Eye (tissue), 1 donor: ENCODE results near the gene SCYGR7.
"Not testable (repeated sequence)": the region's sequence is repeated elsewhere in the genome, so short reads cannot be mapped to it uniquely, and the experiment has no call there.

Experiments
- DNase-seq: peaks from one replicate; pipeline ENCODE4 v3.0.0-alpha.2; 2015

The SCYGR7 gene

GRCh38 chr2:227728035-227728434 lies at the start of gene SCYGR7:
Gene SCYGR7, plus strand, starts transcription at chr2:227728335. Its CDS starts 0 bp downstream, at chr2:227728335.
- DNase-seq: no peak

GRCh38 chr2:227684258-227684657 lies 43.9 kb upstream of the SCYGR7 start:
- no peak for DNase-seq

- DNase-seq: no peak
These were observed 40.9 kb upstream of the SCYGR7 start for GRCh38 chr2:227687189-227687588.

GRCh38 chr2:227696990-227697679 lies 31.0 kb upstream of the SCYGR7 start:
- DNase-seq: no peak

DNA sequence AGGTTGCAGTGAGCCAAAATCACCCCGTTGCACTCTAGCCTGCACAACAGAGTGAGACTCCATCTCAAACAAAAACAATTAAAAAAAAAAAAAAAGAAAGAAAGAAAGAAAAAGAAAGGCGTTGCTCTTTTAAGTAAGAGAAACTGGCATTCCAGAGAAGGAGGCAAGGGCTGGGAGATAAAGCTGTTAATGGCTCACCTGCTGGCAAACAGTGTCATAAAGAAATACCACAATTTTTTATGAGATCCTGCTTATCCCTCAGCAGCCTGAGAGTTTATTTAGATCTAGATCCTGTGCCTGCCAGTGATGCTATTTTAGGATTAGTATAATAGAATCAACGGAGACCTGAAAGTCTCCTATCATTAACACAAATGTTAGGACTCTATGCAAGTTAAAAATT lies 26.6 kb upstream of the SCYGR7 start:
- DNase-seq: no peak

- peak; percentile 14 for DNase-seq
These were observed 24.8 kb upstream of the SCYGR7 start for GRCh38 chr2:227703280-227703732.

DNA sequence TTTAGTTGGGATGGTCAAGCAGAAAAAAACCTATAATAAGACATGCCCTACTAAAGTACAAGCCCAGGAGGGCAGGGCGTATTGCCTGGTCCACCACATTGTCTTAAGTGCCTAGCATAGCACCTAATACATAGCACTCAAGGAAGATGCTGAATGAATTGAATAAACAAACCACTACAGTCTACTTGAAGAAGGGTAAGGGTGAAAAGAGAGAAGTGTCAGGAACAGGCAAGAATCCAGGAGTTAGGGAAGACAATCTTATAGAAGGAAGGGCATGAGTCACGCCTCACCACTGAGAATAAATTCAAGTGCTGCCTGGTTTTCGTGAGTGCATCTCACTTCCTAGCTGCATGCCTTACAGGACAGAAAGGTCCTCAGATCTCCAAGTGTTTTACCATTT lies 24.2 kb upstream of the SCYGR7 start:
- no peak for DNase-seq

DNA sequence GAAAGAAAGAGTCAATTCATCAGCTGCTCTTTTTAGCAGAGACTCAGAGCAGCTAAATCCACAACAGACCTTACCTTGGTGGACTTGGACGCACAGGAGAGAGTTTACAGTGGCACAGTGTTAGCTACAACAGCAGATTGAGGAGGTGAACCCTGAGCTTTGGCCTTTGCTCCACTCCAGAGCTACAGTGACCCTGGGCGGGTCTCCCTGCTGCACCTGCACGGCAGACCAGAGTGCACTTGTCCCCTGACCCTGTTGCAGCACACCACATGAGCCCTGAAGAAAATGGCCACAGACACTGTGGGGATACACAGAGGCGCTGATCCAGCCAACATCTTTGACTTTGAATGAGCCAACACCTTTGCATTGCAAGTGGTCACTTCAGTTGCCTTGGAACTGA lies 21.3 kb upstream of the SCYGR7 start:
- DNase-seq: no peak

GRCh38 chr2:227707390-227707789 lies 20.7 kb upstream of the SCYGR7 start:
- DNase-seq: no peak

- no peak for DNase-seq
These were observed 17.1 kb upstream of the SCYGR7 start for GRCh38 chr2:227710986-227711385.

DNA sequence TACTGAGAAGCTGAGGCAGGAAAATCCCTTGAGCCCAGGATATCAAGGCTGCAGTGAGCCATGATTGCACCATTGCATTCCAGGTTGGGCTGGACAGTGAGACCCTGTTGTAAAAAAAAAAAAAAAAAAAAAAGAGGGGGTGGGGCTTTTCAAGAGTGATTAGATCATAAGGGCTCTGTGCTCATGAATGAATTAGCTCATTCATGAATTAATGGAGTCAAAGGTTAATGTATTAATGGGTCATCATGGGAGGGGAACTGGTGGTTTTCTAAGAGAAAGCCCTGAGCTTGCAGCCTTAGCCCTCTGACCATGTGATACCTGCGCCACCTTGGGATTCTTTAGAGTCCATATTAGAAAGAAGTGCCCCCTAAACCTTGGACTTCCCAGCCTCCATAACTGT lies 14.8 kb upstream of the SCYGR7 start:
- no peak for DNase-seq

GRCh38 chr2:227716501-227716900 lies 11.6 kb upstream of the SCYGR7 start:
- no peak for DNase-seq

DNA sequence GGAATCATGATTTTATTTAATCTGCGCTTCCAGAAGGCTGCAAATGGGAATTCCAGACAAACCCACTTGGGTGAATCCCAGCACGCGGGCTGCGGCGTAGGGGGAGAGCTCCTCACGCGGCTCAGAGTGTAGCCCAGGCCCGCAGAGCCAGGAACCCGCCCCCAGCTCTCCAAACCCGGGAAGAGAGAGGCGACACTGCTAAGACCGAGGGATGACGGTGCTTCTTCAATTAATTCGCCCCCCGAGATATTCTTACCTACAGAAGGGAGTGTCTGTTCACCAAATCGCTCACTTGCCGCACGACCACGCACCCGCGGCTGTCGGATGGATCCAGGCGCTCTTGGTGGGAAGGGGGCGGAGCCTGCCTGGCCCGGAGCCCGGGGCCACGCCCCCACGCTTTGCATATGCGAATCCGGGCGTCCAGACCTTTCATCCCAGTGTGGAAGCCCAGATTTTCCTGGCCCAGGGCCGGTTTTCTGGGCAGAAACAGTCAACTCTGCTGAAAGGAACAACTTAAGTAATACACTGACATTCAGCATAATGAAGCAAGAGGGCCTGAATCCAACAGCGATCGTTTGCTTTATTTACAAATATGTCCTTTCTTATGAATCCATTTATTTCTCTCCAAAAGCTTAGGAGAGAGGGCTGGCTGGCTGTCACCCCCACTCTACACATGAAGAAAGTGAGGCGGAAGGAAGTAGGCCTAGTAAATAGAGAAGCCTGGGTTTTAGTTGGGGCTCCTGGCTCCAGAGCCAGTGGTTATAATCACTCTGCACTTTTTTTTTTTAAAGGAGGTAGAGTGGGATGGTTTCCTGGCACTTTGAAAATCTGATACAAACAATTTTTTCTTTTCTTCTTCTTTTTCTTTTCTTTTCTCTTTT lies 10.2 kb upstream of the SCYGR7 start, which contains the start of gene SLC19A3:
Gene SLC19A3 (minus strand): TSS at position 342 of the 881 bp plus-strand sequence. CDS start 15,710 bp downstream, outside the sequence.
- peak; percentile 89 for DNase-seq

DNA sequence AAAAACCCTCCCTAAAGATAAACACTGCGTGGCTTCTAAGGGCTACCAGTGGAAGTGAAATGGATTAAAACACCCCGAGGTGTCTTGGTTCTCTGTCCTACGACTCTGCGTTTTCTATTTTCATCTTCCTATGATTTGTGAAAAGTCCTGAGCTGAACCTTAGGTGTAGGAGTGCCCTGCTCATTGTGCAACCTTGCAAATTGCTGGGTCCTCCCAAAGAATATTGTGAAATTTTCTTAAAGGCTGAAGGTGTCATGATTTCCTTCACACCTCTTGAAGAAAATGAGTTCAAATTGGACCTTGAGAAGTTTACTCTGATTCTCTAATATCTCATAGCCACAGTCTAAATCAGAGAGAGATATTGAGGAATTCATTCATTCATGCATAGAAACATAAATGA lies 8.5 kb upstream of the SCYGR7 start:
- no peak for DNase-seq

GRCh38 chr2:227720680-227721079 lies 7.5 kb upstream of the SCYGR7 start:
- no peak for DNase-seq

DNA sequence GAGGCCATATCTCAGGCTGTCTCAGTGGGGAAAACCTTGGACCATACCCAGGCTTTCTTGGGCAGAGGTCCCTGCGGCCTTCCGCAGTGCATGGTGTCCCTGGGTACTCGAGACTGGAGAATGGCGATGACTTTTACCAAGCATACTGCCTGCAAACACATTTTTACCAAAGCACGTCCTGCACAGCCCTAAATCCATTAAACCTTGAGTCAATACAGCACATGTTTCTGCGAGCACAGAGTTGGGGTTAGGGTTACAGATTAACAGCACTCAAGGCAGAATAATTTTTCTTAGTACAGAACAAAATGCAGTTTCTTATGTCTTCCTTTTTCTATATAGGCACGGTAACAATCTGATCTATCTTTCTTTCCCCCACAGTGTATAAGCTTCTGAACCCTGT lies 5.3 kb upstream of the SCYGR7 start:
- DNase-seq: not testable (repeated sequence)

GRCh38 chr2:227724394-227725039 lies 3.6 kb upstream of the SCYGR7 start, which contains the start of gene SCYGR6:
Gene SCYGR6, minus strand, starts transcription at chr2:227724757. Its CDS starts 0 bp downstream, at chr2:227724757.
- DNase-seq: no peak

GRCh38 chr2:227739351-227739750 lies 11.2 kb downstream of the SCYGR7 start:
- no peak for DNase-seq

GRCh38 chr2:227740705-227741104 lies 12.6 kb downstream of the SCYGR7 start:
- not testable (repeated sequence) for DNase-seq

DNA sequence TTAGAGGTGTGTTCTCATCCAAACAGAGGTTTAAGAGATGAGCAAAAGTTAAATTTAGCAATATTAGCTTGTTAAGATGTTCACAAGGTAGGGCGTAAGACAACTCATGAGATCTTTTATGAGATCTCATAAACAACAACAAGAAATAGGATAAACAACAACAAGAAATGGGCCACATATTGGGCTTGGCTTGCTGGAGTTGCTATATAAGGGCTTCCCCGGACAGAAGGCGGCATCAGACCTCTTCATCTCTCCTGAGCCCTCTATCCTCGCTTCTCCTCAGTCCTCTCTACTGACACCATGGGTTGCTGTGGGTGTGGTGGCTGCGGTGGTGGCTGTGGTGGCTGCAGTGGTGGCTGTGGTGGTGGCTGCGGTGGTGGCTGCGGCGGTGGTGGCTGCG lies 17.5 kb downstream of the SCYGR7 start, which contains the start of gene SCYGR8:
Gene SCYGR8 (plus strand): TSS at position 301 of the 400 bp plus-strand sequence. CDS start 0 bp downstream, at position 301.
- no peak for DNase-seq

DNA sequence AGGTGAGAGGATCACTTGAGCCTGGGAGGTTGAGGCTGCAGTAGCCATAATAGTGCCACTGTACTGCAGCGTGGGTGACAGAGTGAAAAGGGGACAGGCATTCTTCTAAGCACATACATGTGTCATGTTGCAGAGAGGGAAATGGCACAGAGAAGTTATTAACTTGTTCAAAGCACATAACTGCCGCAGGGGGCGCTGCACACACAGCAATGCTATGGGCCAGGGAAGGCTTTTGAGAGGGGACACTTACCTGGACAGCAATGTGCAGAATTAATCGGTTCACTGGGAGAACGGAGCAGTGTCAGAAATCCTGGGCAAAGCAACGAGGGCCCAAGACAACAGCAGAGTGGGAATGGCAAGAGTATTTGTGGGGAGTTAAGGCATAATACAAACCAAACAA lies 19.9 kb downstream of the SCYGR7 start:
- no peak for DNase-seq

- not testable (repeated sequence) for DNase-seq
These were observed 28.1 kb downstream of the SCYGR7 start for GRCh38 chr2:227756261-227756660.
